ENCODE results near the gene SPART. TPM values are rescaled to one million over a fixed set of nuclear protein-coding genes. Genes with fewer than 3 reads are reported as not detected.

SPART gene
- total RNA-seq, 2 donors from 2014 or later = 49.1 to 53.9 TPM

- H3K27me3 Mint-ChIP-seq (ENCODE audit: insufficient read depth) = no peaks in the 10 kb centered on the region
- Histone ChIP-seq H3K4me3 (ENCODE audit: low read length) (no peak overlapping the region), H3K9ac (ENCODE audit: extremely low read depth, low read length, poor library complexity, severe bottlenecking) (no peak overlapping the region), H3K4me1 (ENCODE audit: control insufficient read depth, insufficient read depth, low read length) (no peaks in the 10 kb centered on the region), H3K36me3 (ENCODE audit: control insufficient read depth, insufficient read depth, low read length) (no peaks in the 10 kb centered on the region), H3K27me3 (ENCODE audit: control insufficient read depth, insufficient read depth, low read length, poor library complexity, severe bottlenecking) (no peaks in the 10 kb centered on the region), H3K27ac (ENCODE audit: low read depth, low read length) (no peak overlapping the region), H3K9me3 (ENCODE audit: control insufficient read depth, low read length) (peaks cover 10% of the 10 kb centered on the region)
- no peak overlapping the region for H3K4me3 Mint-ChIP-seq
- WGBS, 2 experiments (ENCODE audit: insufficient coverage in 1 of 2, insufficient read length in 1 of 2) = 84 to 100% methylated on average over 1 of the region's 1 CpG
- H3K27ac Mint-ChIP-seq = no peak overlapping the region
- no peak for DNase-seq
- peaks cover 7% of the 10 kb centered on the region for H3K9me3 Mint-ChIP-seq
- no peaks in the 10 kb centered on the region for H3K4me1 Mint-ChIP-seq
- H3K36me3 Mint-ChIP-seq (ENCODE audit: low read depth) = no peaks in the 10 kb centered on the region
- TF ChIP-seq, protein P1, sequence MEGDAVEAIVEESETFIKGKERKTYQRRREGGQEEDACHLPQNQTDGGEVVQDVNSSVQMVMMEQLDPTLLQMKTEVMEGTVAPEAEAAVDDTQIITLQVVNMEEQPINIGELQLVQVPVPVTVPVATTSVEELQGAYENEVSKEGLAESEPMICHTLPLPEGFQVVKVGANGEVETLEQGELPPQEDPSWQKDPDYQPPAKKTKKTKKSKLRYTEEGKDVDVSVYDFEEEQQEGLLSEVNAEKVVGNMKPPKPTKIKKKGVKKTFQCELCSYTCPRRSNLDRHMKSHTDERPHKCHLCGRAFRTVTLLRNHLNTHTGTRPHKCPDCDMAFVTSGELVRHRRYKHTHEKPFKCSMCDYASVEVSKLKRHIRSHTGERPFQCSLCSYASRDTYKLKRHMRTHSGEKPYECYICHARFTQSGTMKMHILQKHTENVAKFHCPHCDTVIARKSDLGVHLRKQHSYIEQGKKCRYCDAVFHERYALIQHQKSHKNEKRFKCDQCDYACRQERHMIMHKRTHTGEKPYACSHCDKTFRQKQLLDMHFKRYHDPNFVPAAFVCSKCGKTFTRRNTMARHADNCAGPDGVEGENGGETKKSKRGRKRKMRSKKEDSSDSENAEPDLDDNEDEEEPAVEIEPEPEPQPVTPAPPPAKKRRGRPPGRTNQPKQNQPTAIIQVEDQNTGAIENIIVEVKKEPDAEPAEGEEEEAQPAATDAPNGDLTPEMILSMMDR (conservative IDR thresholded peaks at IDR 0.05) = no peak
Measured at GRCh38 chr13:36385489-36385888, 39.3 kb upstream of the SPART start.

DNA sequence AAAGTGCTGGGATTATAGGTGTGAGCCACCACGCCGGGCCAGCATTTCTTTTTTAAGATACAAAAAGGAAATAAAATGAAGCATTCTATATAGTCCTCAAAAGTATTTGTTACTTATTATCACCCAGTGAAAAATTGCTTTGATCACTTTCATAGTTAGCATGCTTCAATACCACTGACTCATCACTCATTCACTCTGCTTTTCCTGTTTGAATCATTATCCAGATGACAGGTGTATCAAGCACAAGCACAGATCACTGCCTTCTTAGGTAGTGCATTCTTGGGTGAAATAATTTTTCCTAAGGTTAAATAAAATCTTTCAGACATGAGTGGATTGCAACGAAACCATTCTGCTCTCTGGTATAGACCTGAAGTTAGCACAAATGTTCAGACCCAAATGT lies 35.8 kb upstream of the SPART start:
- Mint-ChIP-seq H3K27me3 (ENCODE audit: insufficient read depth) (no peaks in the 10 kb centered on the region), H3K4me1 (peaks cover 2% of the 10 kb centered on the region), H3K9me3 (no peaks in the 10 kb centered on the region), H3K27ac (no peak overlapping the region), H3K36me3 (ENCODE audit: low read depth) (no peaks in the 10 kb centered on the region), H3K4me3 (no peak overlapping the region)
- Histone ChIP-seq H3K36me3 (ENCODE audit: control insufficient read depth, insufficient read depth, low read length) (no peaks in the 10 kb centered on the region), H3K27ac (ENCODE audit: low read depth, low read length) (no peak overlapping the region), H3K27me3 (ENCODE audit: control insufficient read depth, insufficient read depth, low read length, poor library complexity, severe bottlenecking) (no peaks in the 10 kb centered on the region), H3K4me3 (ENCODE audit: low read length) (no peak overlapping the region), H3K9ac (ENCODE audit: extremely low read depth, low read length, poor library complexity, severe bottlenecking) (no peak overlapping the region), H3K9me3 (ENCODE audit: control insufficient read depth, low read length) (no peaks in the 10 kb centered on the region), H3K4me1 (ENCODE audit: control insufficient read depth, insufficient read depth, low read length) (no peaks in the 10 kb centered on the region)
- TF ChIP-seq, protein P1 (conservative IDR thresholded peaks at IDR 0.05) = no peak
- no peak for DNase-seq
- WGBS, 2 experiments (ENCODE audit: insufficient coverage in 1 of 2, insufficient read length in 1 of 2) = 90 to 92% methylated on average over 1 of the region's 3 CpGs

GRCh38 chr13:36377826-36378468 lies 31.8 kb upstream of the SPART start:
- H3K27me3 ChIP-seq (ENCODE audit: control insufficient read depth, insufficient read depth, low read length, poor library complexity, severe bottlenecking) = no peaks in the 10 kb centered on the region
- no peak overlapping the region for H3K4me3 ChIP-seq (ENCODE audit: low read length)
- peaks cover 7% of the 10 kb centered on the region for H3K9me3 ChIP-seq (ENCODE audit: control insufficient read depth, low read length)
- Mint-ChIP-seq H3K9me3 (peaks cover 1% of the 10 kb centered on the region), H3K36me3 (ENCODE audit: low read depth) (no peaks in the 10 kb centered on the region), H3K4me3 (no peak overlapping the region), H3K4me1 (peaks cover 26% of the 10 kb centered on the region), H3K27me3 (ENCODE audit: insufficient read depth) (no peaks in the 10 kb centered on the region), H3K27ac (no peak overlapping the region)
- no CpG with 5 or more reads among the region's 1 CpG for WGBS, 2 experiments (ENCODE audit: insufficient coverage in 1 of 2, insufficient read length in 1 of 2)
- no peak for DNase-seq
- no peaks in the 10 kb centered on the region for H3K36me3 ChIP-seq (ENCODE audit: control insufficient read depth, insufficient read depth, low read length)
- TF ChIP-seq, protein P1 (conservative IDR thresholded peaks at IDR 0.05) = no peak
- H3K27ac ChIP-seq (ENCODE audit: low read depth, low read length) = no peak overlapping the region
- H3K4me1 ChIP-seq (ENCODE audit: control insufficient read depth, insufficient read depth, low read length) = peaks cover 14% of the 10 kb centered on the region
- no peak overlapping the region for H3K9ac ChIP-seq (ENCODE audit: extremely low read depth, low read length, poor library complexity, severe bottlenecking)

All from endodermal cell (in vitro differentiated cells).